Testis (tissue), 2 donors: ENCODE results near the gene ACSS2.

Source experiments
- POLR2A ChIP-seq: fragments of 450-650 bp; IDR thresholded peaks from one replicate; pipeline ENCODE4 v1.6.1; 2017; ENCODE audit warnings: antibody characterized with exemption, mild to moderate bottlenecking, moderate library complexity
- TF ChIP-seq, protein P1 (sequence below), 3 experiments: fragments of 450-650 bp in 2 of 3; fragments of 200-600 bp in 1 of 3; sonication (generic) in 1 of 3; IDR thresholded peaks; one replicate each; pipeline ENCODE4 v1.5.1; 2016 to 2019; ENCODE audit warnings: antibody characterized with exemption in 3 of 3, mild to moderate bottlenecking in 2 of 3, moderate library complexity in 1 of 3

DNA sequence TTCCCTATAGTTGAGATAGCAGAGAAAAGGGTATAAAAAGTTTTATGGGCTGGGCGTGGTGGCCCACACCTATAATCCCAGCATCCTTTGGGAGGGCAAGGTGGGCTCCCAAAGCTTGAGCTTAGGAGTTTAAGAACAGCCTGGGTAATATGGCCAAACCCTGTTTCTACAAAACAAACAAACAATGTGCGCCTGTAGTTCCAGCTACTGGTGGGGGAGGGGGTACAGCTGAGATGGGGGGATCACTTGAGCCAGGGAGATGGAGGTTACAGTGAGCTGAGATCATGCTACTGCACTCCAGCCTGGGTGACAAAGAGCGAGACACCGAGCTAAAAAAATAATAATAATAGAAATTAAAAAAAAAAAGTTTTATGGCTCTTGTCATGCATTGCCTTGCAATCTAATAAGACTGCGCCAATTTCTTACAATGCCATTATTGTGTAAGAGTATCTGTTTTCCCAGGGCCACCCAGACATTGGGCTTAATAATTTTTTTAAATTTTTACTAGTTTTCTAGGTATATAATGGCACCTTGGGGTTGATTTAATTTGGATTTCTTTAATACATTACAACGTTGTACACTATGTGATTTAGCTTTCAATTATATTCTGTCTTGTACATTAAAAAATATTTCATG is 3.9 kb downstream of the ACSS2 start:
- TF ChIP-seq, protein P1, sequence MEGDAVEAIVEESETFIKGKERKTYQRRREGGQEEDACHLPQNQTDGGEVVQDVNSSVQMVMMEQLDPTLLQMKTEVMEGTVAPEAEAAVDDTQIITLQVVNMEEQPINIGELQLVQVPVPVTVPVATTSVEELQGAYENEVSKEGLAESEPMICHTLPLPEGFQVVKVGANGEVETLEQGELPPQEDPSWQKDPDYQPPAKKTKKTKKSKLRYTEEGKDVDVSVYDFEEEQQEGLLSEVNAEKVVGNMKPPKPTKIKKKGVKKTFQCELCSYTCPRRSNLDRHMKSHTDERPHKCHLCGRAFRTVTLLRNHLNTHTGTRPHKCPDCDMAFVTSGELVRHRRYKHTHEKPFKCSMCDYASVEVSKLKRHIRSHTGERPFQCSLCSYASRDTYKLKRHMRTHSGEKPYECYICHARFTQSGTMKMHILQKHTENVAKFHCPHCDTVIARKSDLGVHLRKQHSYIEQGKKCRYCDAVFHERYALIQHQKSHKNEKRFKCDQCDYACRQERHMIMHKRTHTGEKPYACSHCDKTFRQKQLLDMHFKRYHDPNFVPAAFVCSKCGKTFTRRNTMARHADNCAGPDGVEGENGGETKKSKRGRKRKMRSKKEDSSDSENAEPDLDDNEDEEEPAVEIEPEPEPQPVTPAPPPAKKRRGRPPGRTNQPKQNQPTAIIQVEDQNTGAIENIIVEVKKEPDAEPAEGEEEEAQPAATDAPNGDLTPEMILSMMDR (IDR thresholded peaks at IDR 0.05): no peak
- no peak for TF ChIP-seq POLR2A
